Neural cell (in vitro differentiated cells): ENCODE data around the gene NPEPL1.

ENCODE experiments used
- CTCF ChIP-seq: fragments of 450-650 bp; IDR thresholded peaks from 2 replicates; pipeline ENCODE4 v1.5.1; 2014; ENCODE audit warnings: antibody characterized with exemption, mild to moderate bottlenecking, moderate library complexity; ENCODE audit not compliant: poor library complexity, severe bottlenecking
- EP300 ChIP-seq: fragments of 450-650 bp; conservative IDR thresholded peaks from 2 replicates; pipeline ENCODE4 v1.6.1; 2014; ENCODE audit warnings: antibody characterized with exemption, mild to moderate bottlenecking, moderate library complexity; ENCODE audit not compliant: poor library complexity, severe bottlenecking
- POLR2AphosphoS5 ChIP-seq: IDR thresholded peaks from 2 replicates; pipeline ENCODE4 v1.6.1; 2012

- TF ChIP-seq POLR2AphosphoS5 (no peak), CTCF (no peak), EP300 (no peak)
These were observed 63.3 kb downstream of the NPEPL1 start for GRCh38 chr20:58755766-58756449.
